ENCODE measurements around the gene DRD4.
"Not testable (repeated sequence)": the region's sequence is repeated elsewhere in the genome, so short reads cannot be mapped to it uniquely, and the experiment has no call there.

The DRD4 gene

DNA sequence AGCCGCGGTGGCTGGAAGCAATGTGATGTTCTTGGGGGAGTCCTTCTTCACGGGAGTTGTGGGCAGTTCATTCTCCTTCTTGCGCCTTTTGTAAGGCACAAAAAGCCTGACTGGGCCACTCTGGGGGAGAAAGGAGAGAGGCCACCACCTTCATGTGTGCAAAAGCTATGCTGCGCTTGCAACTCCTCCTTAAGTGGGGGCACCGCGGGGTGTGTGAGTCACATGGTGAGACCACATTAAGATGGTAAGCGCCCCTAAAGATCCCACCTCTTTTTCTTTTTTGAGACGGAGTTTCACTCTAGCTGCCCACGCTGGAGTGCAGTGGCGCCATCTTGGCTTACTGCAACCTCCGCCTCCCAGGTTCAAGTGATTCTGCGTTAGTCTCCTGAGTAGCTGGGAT lies 43.9 kb downstream of the DRD4 start:
- DNase-seq: no peak

DNA sequence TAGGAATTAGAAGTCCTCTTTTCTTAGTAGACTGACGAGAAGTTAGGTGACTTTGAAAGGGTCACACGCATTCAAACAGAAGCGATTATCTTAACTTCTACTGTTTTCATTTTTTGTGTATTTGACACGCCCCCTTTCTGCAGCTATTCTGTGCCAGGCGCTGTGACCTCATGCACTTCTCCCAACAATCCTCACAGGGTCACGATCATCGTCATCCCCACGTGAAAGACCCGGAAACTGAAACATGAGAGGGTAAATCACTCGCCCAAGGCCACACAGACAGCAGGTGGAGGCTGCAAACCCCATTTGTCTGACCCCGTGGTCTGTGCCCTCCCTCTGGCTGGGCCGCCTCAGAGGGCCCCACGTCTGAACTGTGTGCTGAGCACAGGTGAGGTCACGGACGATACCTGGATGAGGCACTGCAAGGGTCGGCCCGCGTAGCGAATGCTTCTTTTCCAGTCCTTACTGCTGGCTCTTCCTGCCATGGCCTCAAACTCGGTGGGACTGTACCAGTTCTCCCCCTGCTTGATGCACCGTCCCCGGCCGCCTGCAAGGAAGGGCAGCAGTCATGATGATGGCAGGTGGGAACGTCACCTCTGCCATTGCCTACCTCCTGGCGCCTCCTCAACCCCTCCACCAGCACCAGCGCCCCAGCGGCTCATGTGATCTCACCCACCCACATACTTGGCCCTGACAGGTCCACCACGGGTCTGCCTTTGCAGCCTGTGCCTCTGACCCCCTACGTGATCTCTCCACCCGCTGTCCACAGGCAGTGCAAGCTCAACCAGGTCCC lies 49.6 kb downstream of the DRD4 start:
- DNase-seq: no peak

DNA sequence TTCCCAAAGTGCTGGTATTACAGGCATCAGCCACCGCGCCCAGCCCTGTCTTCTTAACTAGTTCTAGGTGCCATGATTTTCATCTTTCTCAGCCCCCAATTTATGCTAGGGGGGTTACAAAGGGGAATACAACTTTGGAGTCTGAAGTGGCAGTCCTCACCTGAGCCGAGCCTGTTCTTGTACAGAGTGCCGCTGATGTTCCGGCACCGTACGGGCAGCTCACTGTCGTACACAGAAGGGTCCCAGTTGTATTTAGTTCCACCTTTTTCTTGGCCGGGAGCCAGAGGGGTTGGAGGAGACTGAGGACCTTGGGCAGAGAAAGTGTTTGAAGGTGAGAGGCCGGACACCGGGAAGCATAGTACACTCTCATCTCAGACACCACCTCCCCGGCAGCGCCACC lies 50.7 kb downstream of the DRD4 start:
- DNase-seq: no peak

DNA sequence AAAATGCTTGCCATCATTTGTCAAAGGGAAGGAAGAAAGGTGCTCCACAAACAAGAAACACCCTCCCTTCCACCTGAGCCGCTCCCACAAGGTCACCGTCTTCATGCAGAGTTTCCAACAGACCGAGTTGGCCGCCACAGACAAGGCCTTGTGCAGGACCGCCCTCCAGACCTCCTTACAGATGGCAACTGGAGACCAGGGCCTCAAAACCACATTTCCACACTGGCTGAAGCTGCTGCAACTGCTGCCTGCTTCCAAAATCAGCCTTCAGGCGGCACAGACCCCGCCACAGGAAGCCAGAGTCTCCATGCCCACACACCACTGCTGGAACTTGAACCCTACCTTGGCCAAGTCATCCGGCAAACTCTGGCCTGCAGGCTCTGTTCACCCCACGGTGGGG lies 51.6 kb downstream of the DRD4 start:
- no peak for DNase-seq

DNA sequence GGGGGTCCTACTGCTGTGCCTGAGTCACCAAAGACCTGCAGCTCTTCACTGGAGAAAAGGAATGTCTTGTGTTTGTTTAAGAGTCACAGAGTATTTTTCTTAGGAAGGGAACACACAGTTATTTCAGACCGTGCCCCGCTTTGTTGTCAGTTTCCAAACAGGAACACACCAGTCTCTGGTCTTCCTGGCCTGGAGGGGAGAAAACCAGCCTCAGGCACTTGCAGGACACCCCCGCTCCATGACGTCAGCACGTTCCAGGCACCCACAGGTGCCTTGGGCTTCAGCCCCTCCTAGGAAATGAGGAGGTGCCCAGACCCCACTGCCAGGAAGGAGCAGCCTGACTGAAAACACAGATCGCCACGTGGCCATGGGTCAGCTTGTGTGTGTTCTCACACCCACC lies 52.6 kb downstream of the DRD4 start:
- no peak for DNase-seq

DNA sequence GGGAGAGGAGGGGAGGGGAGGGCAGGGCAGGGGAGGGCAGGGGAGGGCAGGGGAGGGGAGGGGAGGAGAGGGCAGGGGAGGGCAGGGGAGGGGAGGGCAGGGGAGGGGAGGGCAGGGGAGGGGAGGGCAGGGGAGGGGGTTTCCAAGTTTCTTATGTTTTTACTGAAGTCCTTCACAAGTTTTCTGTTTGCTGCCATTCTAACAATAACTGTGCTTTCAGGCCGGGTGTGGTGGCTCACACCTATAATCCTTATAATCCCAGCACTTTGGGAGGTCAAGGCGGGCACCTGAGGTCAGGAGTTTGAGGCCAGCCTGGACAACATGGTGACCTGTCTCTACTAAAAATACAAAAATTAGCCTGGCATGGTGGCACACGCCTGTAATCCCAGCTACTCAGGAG lies 53.2 kb downstream of the DRD4 start:
- DNase-seq: not testable (repeated sequence)

Measured in CD4-positive, alpha-beta T cell treated with Interferon gamma for 1 hour (primary cell).